HTERT RPE-1 (cell line): ENCODE measurements around the gene CKS1B.

Experiments
- in situ Hi-C: fragments of 300-500 bp; cut with MboI; formaldehyde crosslinking; loops from 4 replicates; pipeline ENCODE4 v1.14.3; 2020; ENCODE audit warnings: low sequenced_read_pairs

The CKS1B gene

GRCh38 chr1:155012026-155012546, 37.6 kb downstream of the CKS1B start:
- in situ Hi-C loops: no loop called here

- in situ Hi-C loops: no loop called here
Measured at GRCh38 chr1:155012776-155013602, 38.5 kb downstream of the CKS1B start.

GRCh38 chr1:155013632-155014031, 39.2 kb downstream of the CKS1B start:
- in situ Hi-C loops: no loop called here

- in situ Hi-C loops: no loop called here
Measured at GRCh38 chr1:155014709-155015508, 40.4 kb downstream of the CKS1B start.

GRCh38 chr1:155015527-155016230, 41.2 kb downstream of the CKS1B start:
- in situ Hi-C loops: no loop called here

- in situ Hi-C loops: no loop called here
Measured at GRCh38 chr1:155016231-155016831, 41.9 kb downstream of the CKS1B start.

- in situ Hi-C loops: no loop called here
Measured at GRCh38 chr1:155017041-155017945, 42.8 kb downstream of the CKS1B start.

GRCh38 chr1:155017946-155018316, 43.5 kb downstream of the CKS1B start:
- in situ Hi-C loops: no loop called here

- in situ Hi-C loops: no loop called here
Measured at GRCh38 chr1:155018617-155019348, 44.3 kb downstream of the CKS1B start.

- in situ Hi-C loops: no loop called here
Measured at GRCh38 chr1:155019377-155020245, 45.1 kb downstream of the CKS1B start.

- in situ Hi-C loops: no loop called here
Measured at GRCh38 chr1:155022136-155022926, 47.9 kb downstream of the CKS1B start.

- in situ Hi-C loops: no loop called here
Measured at GRCh38 chr1:155022927-155023236, 48.4 kb downstream of the CKS1B start.

- in situ Hi-C loops: no loop called here
Measured at GRCh38 chr1:155023627-155024026, 49.1 kb downstream of the CKS1B start.

- in situ Hi-C loops: no loop called here
Measured at GRCh38 chr1:155024315-155024714, 49.8 kb downstream of the CKS1B start.

GRCh38 chr1:155026154-155026553, 51.7 kb downstream of the CKS1B start:
- in situ Hi-C loops: no loop called here

GRCh38 chr1:155026588-155026987, 52.1 kb downstream of the CKS1B start:
- in situ Hi-C loops: no loop called here
